Fibroblast of mammary gland (primary cell): ENCODE measurements around the gene PSD2.

Experiments used
- DNase-seq: peaks from one replicate; pipeline ENCODE4 v3.0.0-alpha.2; 2010; ENCODE audit warnings: low read depth
- H3K4me3 ChIP-seq: 2 replicates; pipeline ENCODE4 v1.5.1; 2011; ENCODE audit warnings: low read depth, mild to moderate bottlenecking, low read length, moderate library complexity; ENCODE audit not compliant: control insufficient read depth
- CTCF ChIP-seq: conservative IDR thresholded peaks from 2 replicates; pipeline ENCODE4 v1.5.1; 2011; ENCODE audit warnings: low read depth, low read length, inconsistent platforms; ENCODE audit not compliant: control insufficient read depth, insufficient read depth

PSD2 gene

DNA sequence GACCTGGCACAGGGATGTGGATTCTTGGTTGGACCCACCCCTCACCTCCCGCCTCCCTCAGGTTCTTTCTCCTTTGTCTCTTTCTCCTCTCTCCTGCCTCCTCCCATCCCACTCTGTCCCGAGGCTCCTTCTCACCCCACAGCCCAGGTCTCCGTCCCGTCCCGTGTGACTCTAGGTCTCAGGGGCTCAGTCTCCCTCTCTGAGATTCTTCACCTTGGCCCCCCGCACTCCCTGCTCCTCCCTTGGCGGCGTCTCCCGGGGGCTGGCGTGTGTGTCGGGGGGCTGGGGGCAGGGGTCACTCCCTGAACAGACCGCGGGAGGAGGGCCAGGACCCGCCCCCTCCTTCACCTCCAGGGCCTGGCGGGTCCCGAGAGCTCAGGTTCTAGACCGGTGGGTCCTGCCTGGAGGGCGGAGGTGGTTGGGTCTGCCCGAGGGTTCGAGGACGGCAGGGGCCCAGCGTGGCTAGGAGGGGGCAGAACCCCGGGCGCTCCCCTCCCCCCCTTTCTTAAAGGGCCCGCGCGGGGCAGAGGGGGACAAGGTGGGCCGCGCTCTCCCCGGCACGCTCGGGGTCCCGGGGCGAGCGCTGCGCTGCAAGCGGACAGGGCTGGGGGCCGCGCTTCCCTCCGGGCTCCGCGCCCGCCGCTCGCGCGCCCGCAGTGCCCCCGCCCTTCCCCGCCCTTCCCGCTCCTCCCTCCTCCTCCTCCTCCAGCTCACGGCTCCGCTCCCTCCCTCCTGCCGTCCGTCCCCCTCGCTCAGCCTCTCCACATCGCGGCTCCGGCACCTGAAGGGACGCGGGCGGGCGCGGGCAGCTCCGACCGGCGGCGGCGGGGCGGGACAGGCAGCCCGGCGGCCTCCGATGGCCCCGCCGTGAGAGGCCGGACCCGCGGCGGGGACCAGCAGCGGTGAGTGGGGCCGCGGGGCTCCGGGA, at the start of gene PSD2:
Gene PSD2, plus strand, starts transcription at position 735 of the 928 bp plus-strand sequence. CDS start 13,633 bp downstream, outside the sequence.
- no peak for DNase-seq
- no peak for TF ChIP-seq CTCF
- H3K4me3 ChIP-seq: no peak within 1 kb of the TSS

GRCh38 chr5:139746691-139747582, 48.7 kb upstream of the PSD2 start:
- no peak for TF ChIP-seq CTCF
- peak; percentile 57 for DNase-seq
- H3K4me3 ChIP-seq: peak overlapping the region; percentile 40

- H3K4me3 ChIP-seq: peak overlapping the region; percentile 40
- TF ChIP-seq CTCF: no peak
- peak; percentile 84 for DNase-seq
Observed at GRCh38 chr5:139747583-139748504, 47.8 kb upstream of the PSD2 start.

GRCh38 chr5:139748505-139748826, 47.1 kb upstream of the PSD2 start:
- no peak for DNase-seq
- no peak for TF ChIP-seq CTCF
- no peak overlapping the region for H3K4me3 ChIP-seq

DNA sequence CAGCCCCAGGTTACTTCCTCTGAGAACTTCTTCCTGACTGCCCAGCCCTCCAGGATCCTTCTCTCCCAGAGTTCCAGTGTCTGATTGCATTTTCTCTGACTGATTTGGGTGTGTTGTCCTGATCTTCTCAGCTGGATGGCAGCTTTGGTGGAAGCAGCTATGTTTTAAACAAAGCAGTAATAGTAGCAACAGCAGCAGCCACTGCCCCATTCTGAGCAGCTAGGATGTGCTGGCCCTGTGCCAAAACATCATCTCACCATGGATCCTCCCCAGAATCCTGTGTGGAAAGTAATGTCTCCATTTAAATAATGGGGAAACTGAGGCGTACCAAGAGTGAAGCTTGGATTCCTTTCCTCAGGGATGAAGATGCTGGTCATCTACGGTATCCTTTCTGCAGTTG, 46.4 kb upstream of the PSD2 start:
- no peak overlapping the region for H3K4me3 ChIP-seq
- DNase-seq: no peak
- TF ChIP-seq CTCF: no peak

DNA sequence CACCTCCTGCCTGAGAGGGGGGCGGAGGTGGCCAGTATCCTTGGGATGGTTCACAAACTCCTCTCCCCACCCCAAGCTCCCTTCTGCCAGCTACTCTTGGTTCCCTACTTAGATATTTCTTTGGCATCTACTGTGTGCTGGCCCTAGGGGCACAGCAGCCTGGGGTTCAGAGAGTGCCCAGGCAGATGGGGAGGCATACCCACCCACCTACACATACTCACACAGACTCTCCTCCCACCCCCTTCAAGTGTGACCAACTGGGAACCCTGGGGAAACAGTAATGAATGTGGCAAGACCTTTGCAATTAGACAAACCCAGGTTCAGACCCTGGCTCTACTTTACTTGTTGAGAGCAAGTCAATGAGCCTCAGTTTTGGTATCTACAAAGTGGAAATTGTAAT, 44.4 kb upstream of the PSD2 start:
- no peak overlapping the region for H3K4me3 ChIP-seq
- no peak for TF ChIP-seq CTCF
- DNase-seq: no peak
